IMR-90 (cell line): ENCODE results near the gene C2orf92. TPM values are rescaled to one million over a fixed set of nuclear protein-coding genes. Genes with fewer than 3 reads are reported as not detected.

Experiments
- ATAC-seq: fragments of 200-7000 bp; cut with Tn5 transposase; 2 replicates; pipeline ENCODE4 v1.9.1; 2020; ENCODE audit warnings: low read depth, mild to moderate bottlenecking, moderate library complexity
- BruUV-seq: library from RNA; stranded (reverse); fragments of 400-500 nt; replicated peaks from 2 replicates; lab custom pipeline; 2021; lab: Mats Ljungman, UMichigan
- CTCF ChIA-PET: fragments of 300-600 bp; formaldehyde crosslinking; extraction: SDS; loops from one replicate; lab custom pipeline; 2021; ENCODE audit warnings: antibody characterized with exemption; lab: Yijun Ruan, JAX
- POLR2A ChIA-PET: fragments of 300-600 bp; sonication (Branson Sonifier 250); formaldehyde crosslinking; loops from one replicate; lab custom pipeline; 2022; ENCODE audit warnings: antibody characterized with exemption; ENCODE audit not compliant: unreplicated experiment; lab: Charles Lee
- DNase-seq: peaks from one replicate; pipeline ENCODE4 v3.0.0; 2013
- H2AFZ ChIP-seq: replicated peaks from 2 replicates; pipeline ENCODE3; 2013; ENCODE audit warnings: low read length, mild to moderate bottlenecking; ENCODE audit not compliant: poor library complexity
- H2AK5ac ChIP-seq: 2 replicates; pipeline ENCODE4 v1.6.1; 2013; ENCODE audit warnings: low read depth, low read length, inconsistent platforms
- H2AK9ac ChIP-seq: replicated peaks from 2 replicates; pipeline ENCODE3; 2013; ENCODE audit warnings: mild to moderate bottlenecking, low read depth, low read length, moderate library complexity; ENCODE audit not compliant: poor library complexity
- H2BK120ac ChIP-seq: 2 replicates; pipeline ENCODE4 v1.6.1; 2013; ENCODE audit warnings: low read depth, low read length, inconsistent platforms
- H2BK15ac ChIP-seq: 3 replicates; pipeline ENCODE4 v1.6.1; 2013; ENCODE audit warnings: low read depth, low read length, inconsistent platforms
- H2BK20ac ChIP-seq: 2 replicates; pipeline ENCODE4 v1.6.1; 2013; ENCODE audit warnings: low read depth, mild to moderate bottlenecking, inconsistent platforms, low read length, moderate library complexity
- H2BK5ac ChIP-seq: 2 replicates; pipeline ENCODE4 v1.6.1; 2013; ENCODE audit warnings: mild to moderate bottlenecking, low read depth, low read length, inconsistent platforms; ENCODE audit not compliant: poor library complexity, severe bottlenecking
- H3K14ac ChIP-seq: replicated peaks from 2 replicates; pipeline ENCODE4 v1.6.1; 2013; ENCODE audit warnings: low read depth, low read length, inconsistent platforms
- H3K18ac ChIP-seq: 2 replicates; pipeline ENCODE4 v1.6.1; 2013; ENCODE audit warnings: low read depth, low read length, control low read depth
- H3K23ac ChIP-seq: 2 replicates; pipeline ENCODE4 v1.6.1; 2013; ENCODE audit warnings: low read depth, low read length, inconsistent platforms
- H3K27ac ChIP-seq: 2 replicates; pipeline ENCODE4 v1.5.1; 2013; ENCODE audit warnings: mild to moderate bottlenecking, control low read depth, low read length; ENCODE audit not compliant: insufficient read depth
- H3K27me3 ChIP-seq: 2 replicates; pipeline ENCODE4 v1.6.1; 2013; ENCODE audit warnings: low read length; ENCODE audit not compliant: control insufficient read depth, insufficient read depth
- H3K36me3 ChIP-seq: 2 replicates; pipeline ENCODE4 v1.6.1; 2013; ENCODE audit warnings: low read length, mixed read lengths; ENCODE audit not compliant: control insufficient read depth, insufficient read depth
- H3K4ac ChIP-seq: 2 replicates; pipeline ENCODE4 v1.6.1; 2013; ENCODE audit warnings: low read depth, low read length, inconsistent platforms
- H3K4me1 ChIP-seq: 2 replicates; pipeline ENCODE4 v1.6.1; 2013; ENCODE audit warnings: low read length, mixed read lengths; ENCODE audit not compliant: control insufficient read depth, insufficient read depth
- H3K4me2 ChIP-seq: 2 replicates; pipeline ENCODE4 v1.6.1; 2013; ENCODE audit warnings: low read depth, mild to moderate bottlenecking, control low read depth, low read length, moderate library complexity
- H3K4me3 ChIP-seq: 2 replicates; pipeline ENCODE4 v1.5.1; 2013; ENCODE audit warnings: low read depth, mild to moderate bottlenecking, control low read depth, low read length, moderate library complexity; ENCODE audit not compliant: insufficient read depth
- H3K56ac ChIP-seq: 2 replicates; pipeline ENCODE4 v1.6.1; 2013; ENCODE audit warnings: low read length, inconsistent platforms; ENCODE audit not compliant: insufficient read depth; ENCODE audit errors: extremely low read depth
- H3K79me1 ChIP-seq, 2 experiments: 2 replicates each; pipeline ENCODE4 v1.6.1; 2013; ENCODE audit warnings: low read length in 2 of 2, inconsistent platforms in 1 of 2, low read depth in 1 of 2
- H3K9ac ChIP-seq: 2 replicates; pipeline ENCODE4 v1.6.1; 2013; ENCODE audit warnings: low read depth, low read length, control low read depth
- H3K9me1 ChIP-seq: 2 replicates; pipeline ENCODE4 v1.6.1; 2013; ENCODE audit warnings: low read length, inconsistent platforms; ENCODE audit not compliant: insufficient read depth
- H3K9me3 ChIP-seq: 2 replicates; pipeline ENCODE4 v1.6.1; 2013; ENCODE audit warnings: low read length; ENCODE audit not compliant: control insufficient read depth, insufficient read depth
- H4K20me1 ChIP-seq: 2 replicates; pipeline ENCODE4 v1.6.1; 2013; ENCODE audit warnings: low read length, inconsistent platforms; ENCODE audit not compliant: insufficient read depth
- H4K5ac ChIP-seq: 2 replicates; pipeline ENCODE4 v1.6.1; 2013; ENCODE audit warnings: mild to moderate bottlenecking, low read depth, low read length, control low read depth
- H4K8ac ChIP-seq, 2 experiments: 2 replicates each; pipeline ENCODE4 v1.6.1; 2013; ENCODE audit warnings: low read depth in 2 of 2, low read length in 2 of 2, control low read depth in 1 of 2, inconsistent platforms in 1 of 2
- H4K91ac ChIP-seq: 2 replicates; pipeline ENCODE4 v1.6.1; 2013; ENCODE audit warnings: low read depth, low read length, inconsistent platforms; ENCODE audit not compliant: insufficient read depth
- CEBPB ChIP-seq: IDR thresholded peaks from 2 replicates; pipeline ENCODE4 v1.6.1; 2012; ENCODE audit warnings: low read depth, low read length, improper control_type of control experiment
- ELK1 ChIP-seq: fragments of 150-350 bp; IDR thresholded peaks from 2 replicates; pipeline ENCODE4 v1.6.1; 2016; ENCODE audit warnings: low read depth, mild to moderate bottlenecking, low read length, moderate library complexity, borderline replicate concordance
- FOS ChIP-seq: fragments of 150-350 bp; IDR thresholded peaks from 2 replicates; pipeline ENCODE4 v1.6.1; 2016; ENCODE audit warnings: low read depth, low read length
- MAFK ChIP-seq: IDR thresholded peaks from 2 replicates; pipeline ENCODE4 v1.6.1; 2012; ENCODE audit warnings: low read depth, low read length, improper control_type of control experiment
- MAZ ChIP-seq: IDR thresholded peaks from 2 replicates; pipeline ENCODE4 v1.6.1; 2012; ENCODE audit warnings: low read depth, mild to moderate bottlenecking, low read length, improper control_type of control experiment, moderate library complexity, borderline replicate concordance
- MXI1 ChIP-seq: IDR thresholded peaks from 2 replicates; pipeline ENCODE4 v1.6.1; 2012; ENCODE audit warnings: low read depth, mild to moderate bottlenecking, low read length, moderate library complexity, borderline replicate concordance
- RAD21 ChIP-seq: IDR thresholded peaks from 2 replicates; pipeline ENCODE4 v1.6.1; 2012; ENCODE audit warnings: low read length, improper control_type of control experiment
- SMC3 ChIP-seq: fragments of 150-350 bp; IDR thresholded peaks from 2 replicates; pipeline ENCODE4 v1.6.1; 2016; ENCODE audit warnings: low read depth, mild to moderate bottlenecking, antibody characterized with exemption, low read length, moderate library complexity
- USF2 ChIP-seq: fragments of 150-350 bp; IDR thresholded peaks from 2 replicates; pipeline ENCODE4 v1.6.1; 2017; ENCODE audit warnings: mild to moderate bottlenecking, antibody characterized with exemption, low read length, low read depth
- WGBS, 2 experiments: methylation state at CpG; one replicate each; pipeline versions ENCODE4 v1.1.5 to v1.1.7; 2013; ENCODE audit warnings: missing lambda C conversion rate in 2 of 2; ENCODE audit not compliant: insufficient read length in 1 of 2; ENCODE audit errors: extremely low coverage in 2 of 2; 5-methylcytosine and 5-hydroxymethylcytosine counted together
- dilution Hi-C: fragments of 300-500 bp; cut with HindIII; formaldehyde crosslinking; loops from one replicate; pipeline ENCODE4 v1.14.3; 2018; ENCODE audit warnings: low sequenced_read_pairs; ENCODE audit not compliant: unreplicated experiment
- in situ Hi-C: fragments of 300-500 bp; cut with MboI; formaldehyde crosslinking; loops from 3 replicates; pipeline ENCODE4 v1.14.3; 2019; ENCODE audit warnings: low sequenced_read_pairs, inconsistent platforms, mixed read lengths
- intact Hi-C: fragments of 100-400 bp; cut with micrococcal nuclease; formaldehyde crosslinking; loops from 2 replicates; pipeline ENCODE4 v1.10.0; 2022
- polyA plus RNA-seq, 3 experiments: library from polyadenylated mRNA; depleted of rRNA; stranded (reverse); fragments of >200 nt; gene quantifications; 2 replicates each; pipeline ENCODE4 v1.2.3, GENCODE V29; 2012; ENCODE audit warnings: low replicate concordance in 1 of 3
- total RNA-seq: library from RNA; depleted of rRNA; stranded (reverse); fragments of >200 nt; gene quantifications from 2 replicates; pipeline ENCODE4 v1.2.3, GENCODE V29; 2012

Gene C2orf92
- total and polyA plus RNA-seq, 2 of the 4 experiments (the other 2 are of a cell fraction), result 0.90 to 2.5 TPM

DNA sequence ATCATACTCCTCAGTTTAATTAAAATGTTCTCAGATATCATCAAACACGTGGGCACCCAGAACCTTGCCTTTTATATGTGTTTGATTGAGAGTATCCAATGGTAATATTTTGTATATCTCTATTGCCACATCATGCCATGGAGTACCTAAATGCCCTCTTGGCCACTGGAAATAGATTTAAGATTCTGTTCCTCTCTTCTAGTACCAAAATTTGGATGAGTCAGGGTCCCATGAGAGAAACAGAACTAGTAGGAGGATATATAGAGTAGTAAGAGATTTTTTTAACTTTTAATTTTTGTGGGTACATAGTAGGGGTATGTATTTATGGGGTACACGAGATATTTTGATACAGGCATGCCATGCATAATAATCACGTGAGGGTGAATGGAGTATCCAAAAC lies 34.2 kb downstream of the C2orf92 start:
- intact Hi-C loops, result loop anchor here (5.0 to 10.0 kb wide), 4 partner anchors 61 to 1131 kb away; partner anchors contain the start of gene TMEM131

More for the DNA sequence above, 34.2 kb downstream of the C2orf92 start:
- TF ChIP-seq RAD21 (no peak), CEBPB (no peak), USF2 (no peak), MXI1 (no peak), MAFK (no peak), SMC3 (no peak), ELK1 (no peak), MAZ (no peak), FOS (no peak)
- no peak overlapping the region for H4K5ac ChIP-seq
- H4K8ac ChIP-seq, result no peak overlapping the region
- dilution Hi-C loops, result no loop called here
- H3K27me3 ChIP-seq, result peaks cover 6% of the 10 kb centered on the region
- no peak overlapping the region for H2AFZ ChIP-seq
- H3K4me3 ChIP-seq, result no peak overlapping the region
- no peaks in the 10 kb centered on the region for H3K36me3 ChIP-seq
- H2BK15ac ChIP-seq, result no peak overlapping the region
- H3K14ac ChIP-seq, result no peak overlapping the region
- H3K18ac ChIP-seq, result no peak overlapping the region
- no peak overlapping the region for H3K9ac ChIP-seq
- no CpG with 5 or more reads among the region's 3 CpGs for WGBS, 2 experiments
- ATAC-seq, result no peak
- H2BK20ac ChIP-seq, result no peak overlapping the region
- H3K4me2 ChIP-seq, result no peak overlapping the region
- CTCF ChIA-PET, result interaction anchor here (1.5 kb wide), 1 partner anchor 113 kb away, joined by 3 read pairs; no protein-coding TSS in a partner anchor
- H3K27ac ChIP-seq, result no peak overlapping the region
- no peak overlapping the region for H3K56ac ChIP-seq
- H3K9me1 ChIP-seq, result no peaks in the 10 kb centered on the region
- no peak overlapping the region for H2AK5ac ChIP-seq
- no peaks in the 10 kb centered on the region for H3K4me1 ChIP-seq
- H3K9me3 ChIP-seq, result no peaks in the 10 kb centered on the region
- H2AK9ac ChIP-seq, result no peak overlapping the region
- no peak overlapping the region for H4K91ac ChIP-seq
- no TSS peak for BruUV-seq
- no peak overlapping the region for H2BK5ac ChIP-seq
- H2BK120ac ChIP-seq, result no peak overlapping the region
- DNase-seq, result no peak
- POLR2A ChIA-PET, result no interaction called here
- no peak overlapping the region for H3K23ac ChIP-seq
- in situ Hi-C loops, result loop anchor here (10.0 kb wide), 1 partner anchor 681 kb away; no protein-coding TSS in a partner anchor
- H3K4ac ChIP-seq, result no peak overlapping the region
- no peaks in the 10 kb centered on the region for H3K79me1 ChIP-seq
- no peaks in the 10 kb centered on the region for H4K20me1 ChIP-seq
